Measurements from ENCODE around the gene SMARCAL1.

The SMARCAL1 gene

GRCh38 chr2:216392945-216393840, 19.1 kb upstream of the SMARCAL1 start:
- DNase-seq (ENCODE audit: low read depth in 2 of 2), result peak in 1 of 2 donors; percentile 11
- no peak overlapping the region for H3K4me3 ChIP-seq (replicated peaks in 1 of 2; ENCODE audit: low read depth in 2 of 2, low read length in 2 of 2)
- TF ChIP-seq CTCF (IDR thresholded peaks at IDR 0.05; ENCODE audit: low read depth, low read length), result peak; percentile 1

DNA sequence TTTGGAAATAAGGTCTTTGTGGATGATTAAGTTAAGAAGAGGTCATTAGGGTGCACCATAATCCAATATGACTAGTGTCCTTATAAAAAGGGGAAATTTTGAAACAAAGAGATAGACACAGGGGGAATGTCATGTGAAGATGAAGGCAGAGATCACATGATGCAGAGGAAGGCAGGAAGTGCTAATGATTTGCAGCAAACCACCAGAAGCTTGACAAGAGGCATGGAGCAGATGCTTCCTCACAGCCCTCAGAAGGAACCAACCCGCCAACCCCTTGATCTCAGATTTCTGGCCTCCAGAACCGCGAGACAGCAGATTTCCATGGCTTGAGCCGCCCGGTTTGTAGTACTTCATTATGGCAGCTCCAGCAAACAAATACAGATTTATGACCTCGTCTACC, 17.4 kb upstream of the SMARCAL1 start:
- H3K4me3 ChIP-seq (replicated peaks in 1 of 2; ENCODE audit: low read depth in 2 of 2, low read length in 2 of 2), result no peak overlapping the region
- TF ChIP-seq CTCF (IDR thresholded peaks at IDR 0.05; ENCODE audit: low read depth, low read length), result no peak
- no peak for DNase-seq (ENCODE audit: low read depth in 2 of 2)

- no peak overlapping the region for H3K4me3 ChIP-seq (replicated peaks in 1 of 2; ENCODE audit: low read depth in 2 of 2, low read length in 2 of 2)
- DNase-seq (ENCODE audit: low read depth in 2 of 2), result no peak
- no peak for TF ChIP-seq CTCF (IDR thresholded peaks at IDR 0.05; ENCODE audit: low read depth, low read length)
Observed at GRCh38 chr2:216399621-216400020, 12.7 kb upstream of the SMARCAL1 start.

- TF ChIP-seq CTCF (IDR thresholded peaks at IDR 0.05; ENCODE audit: low read depth, low read length), result no peak
- no peak for DNase-seq (ENCODE audit: low read depth in 2 of 2)
- no peak overlapping the region for H3K4me3 ChIP-seq (replicated peaks in 1 of 2; ENCODE audit: low read depth in 2 of 2, low read length in 2 of 2)
Observed at GRCh38 chr2:216402751-216403150, 9.5 kb upstream of the SMARCAL1 start.

- no peak overlapping the region for H3K4me3 ChIP-seq (replicated peaks in 1 of 2; ENCODE audit: low read depth in 2 of 2, low read length in 2 of 2)
- peak; percentile 92 for TF ChIP-seq CTCF (IDR thresholded peaks at IDR 0.05; ENCODE audit: low read depth, low read length)
- DNase-seq (ENCODE audit: low read depth in 2 of 2), result peak; percentile 54 to 64
Observed at GRCh38 chr2:216404010-216404618, 8.2 kb upstream of the SMARCAL1 start.

DNA sequence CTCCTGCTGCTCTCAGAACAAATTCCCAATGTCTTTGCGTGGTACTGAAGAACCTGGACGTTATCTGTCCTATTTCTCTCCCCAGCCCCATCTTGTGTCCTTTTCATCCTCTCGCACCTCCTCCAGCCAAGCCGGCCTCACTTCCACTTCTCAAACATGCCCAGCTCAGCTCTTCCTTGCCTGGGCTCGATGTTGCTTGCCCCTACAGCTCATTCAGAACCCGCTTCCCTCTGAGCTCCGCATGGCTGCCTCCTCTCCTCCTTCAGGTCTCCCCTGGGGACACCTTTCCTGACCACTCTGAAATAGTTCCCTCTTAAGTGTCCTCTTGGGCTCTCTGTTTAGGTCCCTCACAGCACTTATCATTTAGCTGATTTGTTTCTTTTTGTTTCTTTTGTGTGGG, 6.7 kb upstream of the SMARCAL1 start:
- no peak for DNase-seq (ENCODE audit: low read depth in 2 of 2)
- no peak for TF ChIP-seq CTCF (IDR thresholded peaks at IDR 0.05; ENCODE audit: low read depth, low read length)
- no peak overlapping the region for H3K4me3 ChIP-seq (replicated peaks in 1 of 2; ENCODE audit: low read depth in 2 of 2, low read length in 2 of 2)

Measured in cardiac fibroblast (primary cell).